ENCODE data around the gene CRYBA2. TPM values are rescaled to one million over a fixed set of nuclear protein-coding genes. Genes with fewer than 3 reads are reported as not detected.

Gene CRYBA2
- total RNA-seq, 1 donor: 1.3 TPM

GRCh38 chr2:219035942-219036341, 42.7 kb upstream of the CRYBA2 start:
- no peak for TF ChIP-seq CTCF (IDR thresholded peaks at IDR 0.05; ENCODE audit: insufficient read depth, low read depth, low read length)
- DNase-seq (ENCODE audit: low read depth): no peak
- no peak overlapping the region for H3K4me3 ChIP-seq (ENCODE audit: low read depth, low read length)

GRCh38 chr2:219034823-219035222, 41.6 kb upstream of the CRYBA2 start:
- no peak overlapping the region for H3K4me3 ChIP-seq (ENCODE audit: low read depth, low read length)
- TF ChIP-seq CTCF (IDR thresholded peaks at IDR 0.05; ENCODE audit: insufficient read depth, low read depth, low read length): no peak
- no peak for DNase-seq (ENCODE audit: low read depth)

GRCh38 chr2:219032051-219032745, 39.0 kb upstream of the CRYBA2 start:
- no peak for TF ChIP-seq CTCF (IDR thresholded peaks at IDR 0.05; ENCODE audit: insufficient read depth, low read depth, low read length)
- no peak overlapping the region for H3K4me3 ChIP-seq (ENCODE audit: low read depth, low read length)
- DNase-seq (ENCODE audit: low read depth): no peak

DNA sequence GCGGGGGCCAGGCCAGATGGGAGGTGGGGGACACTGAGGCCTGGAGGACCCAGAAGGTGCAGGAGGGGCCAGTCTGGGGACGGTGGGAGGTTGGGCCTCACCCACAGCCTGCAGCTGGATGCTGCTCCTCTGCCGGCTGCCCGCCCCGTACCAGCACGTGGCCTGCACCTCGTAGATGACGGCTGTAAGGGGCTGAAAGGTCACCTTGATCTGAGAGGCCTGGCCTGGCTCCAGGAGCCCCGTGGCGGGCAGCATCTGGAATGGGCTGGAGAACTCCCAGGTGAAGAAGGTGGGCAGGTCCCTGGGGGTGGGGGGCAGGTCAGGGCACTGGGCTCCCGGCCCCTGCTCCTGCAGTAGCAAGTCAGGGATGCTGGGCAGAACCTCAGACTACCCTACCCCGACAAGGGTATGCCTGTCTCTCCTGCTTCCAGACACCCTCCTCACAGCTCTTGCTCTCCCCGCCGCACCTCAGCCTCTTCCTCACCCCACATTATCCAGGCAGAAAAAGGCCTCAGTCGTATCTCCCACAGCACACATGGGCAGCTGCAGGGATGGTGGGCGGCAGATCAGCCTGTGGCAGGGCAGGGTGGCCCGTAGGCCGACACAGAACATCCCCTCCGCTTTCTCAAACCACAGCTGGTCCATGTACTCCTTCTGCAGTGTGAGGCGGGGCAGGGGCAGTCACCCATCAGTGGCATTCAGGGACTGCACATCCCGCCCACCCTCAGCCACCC, 38.0 kb upstream of the CRYBA2 start:
- TF ChIP-seq CTCF (IDR thresholded peaks at IDR 0.05; ENCODE audit: insufficient read depth, low read depth, low read length): no peak
- no peak overlapping the region for H3K4me3 ChIP-seq (ENCODE audit: low read depth, low read length)

GRCh38 chr2:219030177-219030940, 37.1 kb upstream of the CRYBA2 start:
- DNase-seq (ENCODE audit: low read depth): no peak
- no peak for TF ChIP-seq CTCF (IDR thresholded peaks at IDR 0.05; ENCODE audit: insufficient read depth, low read depth, low read length)
- H3K4me3 ChIP-seq (ENCODE audit: low read depth, low read length): no peak overlapping the region

More for the DNA sequence above, 38.0 kb upstream of the CRYBA2 start:
- no peak for DNase-seq (ENCODE audit: low read depth)

GRCh38 chr2:219029829-219030165, 36.6 kb upstream of the CRYBA2 start:
- DNase-seq (ENCODE audit: low read depth): peak; percentile 74
- no peak overlapping the region for H3K4me3 ChIP-seq (ENCODE audit: low read depth, low read length)
- TF ChIP-seq CTCF (IDR thresholded peaks at IDR 0.05; ENCODE audit: insufficient read depth, low read depth, low read length): peak; percentile 93
